ENCODE data around the gene RRAD.
"Not testable (repeated sequence)": the region's sequence is repeated elsewhere in the genome, so short reads cannot be mapped to it uniquely, and the experiment has no call there.

The RRAD gene

GRCh38 chr16:66925322-66925840 is at the start of gene RRAD:
TSS of gene RRAD (minus strand) at chr16:66925535. CDS start at chr16:66925179, 356 bp downstream.
- no peak for DNase-seq

- peak in 4 of 6 experiments; percentile 7 to 18 (median 8) for DNase-seq
Measured at GRCh38 chr16:66974932-66975246, 49.6 kb upstream of the RRAD start.

- DNase-seq, result not testable (repeated sequence)
Measured at GRCh38 chr16:66974156-66974931, 49.0 kb upstream of the RRAD start.

- DNase-seq, result no peak
Measured at GRCh38 chr16:66973716-66974115, 48.4 kb upstream of the RRAD start.

GRCh38 chr16:66972983-66973382 is 47.6 kb upstream of the RRAD start:
- DNase-seq, result no peak

- no peak for DNase-seq
Measured at GRCh38 chr16:66970775-66971720, 45.7 kb upstream of the RRAD start.

GRCh38 chr16:66968847-66969246 is 43.5 kb upstream of the RRAD start:
- no peak for DNase-seq

GRCh38 chr16:66964049-66964448 is 38.7 kb upstream of the RRAD start:
- DNase-seq, result no peak

GRCh38 chr16:66961914-66962313 is 36.6 kb upstream of the RRAD start:
- DNase-seq, result no peak

- peak in 5 of 6 experiments; percentile 8 to 30 (median 15) for DNase-seq
Measured at GRCh38 chr16:66961065-66961744, 35.9 kb upstream of the RRAD start, which contains the start of gene CES3. TSS of gene CES3 (plus strand) at chr16:66961266. CDS start at chr16:66961308, 42 bp downstream.

- DNase-seq, result no peak
Measured at GRCh38 chr16:66960270-66960669, 34.9 kb upstream of the RRAD start.

GRCh38 chr16:66959704-66960161 is 34.4 kb upstream of the RRAD start:
- DNase-seq, result no peak

GRCh38 chr16:66958857-66959703 is 33.7 kb upstream of the RRAD start:
- DNase-seq, result no peak

GRCh38 chr16:66956154-66956457 is 30.8 kb upstream of the RRAD start:
- DNase-seq, result not testable (repeated sequence)

- DNase-seq, result not testable (repeated sequence)
Measured at GRCh38 chr16:66955363-66956153, 30.2 kb upstream of the RRAD start.

- peak; percentile 28 to 76 (median 60) for DNase-seq
Measured at GRCh38 chr16:66954097-66954659, 28.8 kb upstream of the RRAD start.

- DNase-seq, result no peak
Measured at GRCh38 chr16:66953462-66954096, 28.2 kb upstream of the RRAD start.

GRCh38 chr16:66952430-66953110 is 27.2 kb upstream of the RRAD start:
- no peak for DNase-seq

- no peak for DNase-seq
Measured at GRCh38 chr16:66950971-66951790, 25.8 kb upstream of the RRAD start.
